Esophagus muscularis mucosa (tissue), 4 donors: ENCODE results near the gene PIK3C2A. TPM values are rescaled to one million over a fixed set of nuclear protein-coding genes. Genes with fewer than 3 reads are reported as not detected.
"Not testable (repeated sequence)": the region's sequence is repeated elsewhere in the genome, so short reads cannot be mapped to it uniquely, and the experiment has no call there.

Experiments used
- DNase-seq: peaks from one replicate; pipeline ENCODE4 v3.0.0-alpha.2; 2017; ENCODE audit errors: extremely low spot score
- H3K27ac ChIP-seq, 4 donors: fragments of 200-600 bp; sonication (generic); replicated peaks in 1 of 4; 1 replicate in 3 of 4; 2 replicates in 1 of 4; pipeline ENCODE4 v1.5.1; 2016 to 2019; ENCODE audit warnings: mild to moderate bottlenecking in 1 of 4
- H3K27me3 ChIP-seq, 4 donors: fragments of 200-600 bp; sonication (generic); one replicate each; pipeline versions ENCODE4 v1.5.1 to v1.6.0; 2016 to 2019
- H3K36me3 ChIP-seq, 4 donors: fragments of 200-600 bp; sonication (generic); one replicate each; pipeline ENCODE4 v1.5.1; 2016 to 2019
- H3K4me1 ChIP-seq, 4 donors: fragments of 200-600 bp; sonication (generic); one replicate each; pipeline ENCODE4 v1.5.1; 2016 to 2019
- H3K4me3 ChIP-seq, 4 donors: fragments of 200-600 bp; sonication (generic); 1 replicate in 2 of 4; 2 replicates in 2 of 4; pipeline ENCODE4 v1.5.1; 2016 to 2019; ENCODE audit warnings: mild to moderate bottlenecking in 4 of 4, moderate library complexity in 1 of 4
- H3K9me3 ChIP-seq, 4 donors: fragments of 200-600 bp; sonication (generic); 1 replicate in 3 of 4; 2 replicates in 1 of 4; pipeline ENCODE4 v1.5.1; 2016 to 2019
- CTCF ChIP-seq, 3 experiments: fragments of 200-600 bp in 2 of 3; fragments of 450-650 bp in 1 of 3; sonication (generic) in 2 of 3; IDR thresholded peaks; one replicate each; pipeline ENCODE4 v1.5.1; 2017 to 2019; ENCODE audit warnings: antibody characterized with exemption in 3 of 3, mild to moderate bottlenecking in 2 of 3, moderate library complexity in 1 of 3
- EP300 ChIP-seq: sonication (generic); formaldehyde crosslinking; IDR thresholded peaks from one replicate; pipeline ENCODE4 v1.6.1; 2017; ENCODE audit warnings: antibody characterized with exemption
- POLR2A ChIP-seq: fragments of 450-650 bp; IDR thresholded peaks from one replicate; pipeline ENCODE4 v1.6.1; 2017; ENCODE audit warnings: antibody characterized with exemption, moderate library complexity, mild to moderate bottlenecking, low read depth
- POLR2AphosphoS5 ChIP-seq, 2 donors: sonication (generic); formaldehyde crosslinking; IDR thresholded peaks; one replicate each; pipeline ENCODE4 v1.6.1; 2017; ENCODE audit warnings: antibody characterized with exemption in 2 of 2
- WGBS: methylation state at CpG from one replicate; pipeline ENCODE4 v1.1.5; 2018; 5-methylcytosine and 5-hydroxymethylcytosine counted together
- intact Hi-C: fragments of 100-400 bp; cut with DNase I; formaldehyde crosslinking; loops from one replicate; pipeline ENCODE4 v1.15.1; 2023
- total RNA-seq, 4 donors: library from RNA; depleted of rRNA; stranded (reverse); fragments of >200 nt; gene quantifications; one replicate each; pipeline versions ENCODE4 v1.1.0 to v1.2.1, GENCODE V29; 2016

The PIK3C2A gene
- total RNA-seq, 4 donors from 2014 or later = 62.1 to 85.3 (median 72.7) TPM

GRCh38 chr11:17230867-17231851 lies 23.4 kb upstream of the PIK3C2A start:
- H3K4me1 ChIP-seq = peaks cover 0 to 8% (median 0%) of the 10 kb centered on the region in 4 donors
- DNase-seq = no peak
- no peak overlapping the region for H3K27ac ChIP-seq
- TF ChIP-seq CTCF (IDR thresholded peaks at IDR 0.05) (no peak), POLR2A (no peak), EP300 (no peak), POLR2AphosphoS5 (IDR thresholded peaks at IDR 0.05) (no peak)
- no peaks in the 10 kb centered on the region for H3K9me3 ChIP-seq
- H3K27me3 ChIP-seq = no peaks in the 10 kb centered on the region
- H3K36me3 ChIP-seq = no peaks in the 10 kb centered on the region
- H3K4me3 ChIP-seq = no peak overlapping the region
- whole genome bisulfite sequencing = 80% methylated on average over 3 of the region's 3 CpGs
- intact Hi-C loops = loop anchor here (5.0 kb wide), 2 partner anchors 46 to 271 kb away; partner anchors contain the start of gene NUCB2

GRCh38 chr11:17229481-17230152 lies 21.8 kb upstream of the PIK3C2A start:
- WGBS = 74% methylated on average over 7 of the region's 7 CpGs
- Histone ChIP-seq H3K9me3 (no peaks in the 10 kb centered on the region), H3K27ac (no peak overlapping the region), H3K4me3 (no peak overlapping the region), H3K4me1 (peaks cover 0 to 8% (median 0%) of the 10 kb centered on the region in 4 donors), H3K27me3 (no peaks in the 10 kb centered on the region), H3K36me3 (no peaks in the 10 kb centered on the region)
- intact Hi-C loops = loop anchor here (5.0 kb wide), 2 partner anchors 48 to 273 kb away; partner anchors contain the start of gene NUCB2
- TF ChIP-seq CTCF (IDR thresholded peaks at IDR 0.05) (no peak), EP300 (no peak), POLR2A (no peak), POLR2AphosphoS5 (IDR thresholded peaks at IDR 0.05) (no peak)
- no peak for DNase-seq

GRCh38 chr11:17228186-17228925 lies 20.6 kb upstream of the PIK3C2A start:
- 94% methylated on average over 33 of the region's 38 CpGs for WGBS

GRCh38 chr11:17224727-17225126 lies 16.9 kb upstream of the PIK3C2A start:
- WGBS = 66% methylated on average over 2 of the region's 2 CpGs
- H3K36me3 ChIP-seq = no peaks in the 10 kb centered on the region
- no peak overlapping the region for H3K4me3 ChIP-seq
- no peak for DNase-seq
- intact Hi-C loops = no loop called here
- H3K9me3 ChIP-seq = no peaks in the 10 kb centered on the region
- no peak overlapping the region for H3K27ac ChIP-seq
- peaks cover 0 to 2% (median 0%) of the 10 kb centered on the region in 4 donors for H3K4me1 ChIP-seq
- H3K27me3 ChIP-seq = no peaks in the 10 kb centered on the region
- TF ChIP-seq EP300 (no peak), POLR2AphosphoS5 (IDR thresholded peaks at IDR 0.05) (no peak), POLR2A (no peak), CTCF (IDR thresholded peaks at IDR 0.05) (no peak)

More at GRCh38 chr11:17228186-17228925, 20.6 kb upstream of the PIK3C2A start:
- H3K36me3 ChIP-seq, intact Hi-C loops, H3K4me3 ChIP-seq, DNase-seq, H3K9me3 ChIP-seq, H3K4me1 ChIP-seq, H3K27me3 ChIP-seq, H3K27ac ChIP-seq: not testable (repeated sequence)
